Upper lobe of right lung (tissue), 1 donor: ENCODE results near the gene VAPB. TPM values are rescaled to one million over a fixed set of nuclear protein-coding genes. Genes with fewer than 3 reads are reported as not detected.
A peak's percentile ranks its signal among the peaks of the same experiment; 100 is the strongest.

Experiments used
- ATAC-seq: fragments of 200-7000 bp; cut with Tn5 transposase; one replicate; pipeline ENCODE4 v1.9.1; 2020; ENCODE audit warnings: mild to moderate bottlenecking, moderate library complexity
- DNase-seq: peaks from one replicate; pipeline ENCODE4 v3.0.0-alpha.2; 2020
- H3K27ac ChIP-seq: fragments of 200-600 bp; one replicate; pipeline ENCODE4 v1.8.0; 2022
- H3K27me3 ChIP-seq: fragments of 200-600 bp; one replicate; pipeline ENCODE4 v1.8.0; 2022; ENCODE audit warnings: mild to moderate bottlenecking
- H3K36me3 ChIP-seq: fragments of 200-600 bp; one replicate; pipeline ENCODE4 v1.8.0; 2022
- H3K4me1 ChIP-seq: fragments of 200-600 bp; one replicate; pipeline ENCODE4 v1.8.0; 2022
- H3K4me3 ChIP-seq: fragments of 200-600 bp; one replicate; pipeline ENCODE4 v1.8.0; 2022; ENCODE audit warnings: mild to moderate bottlenecking
- H3K9me3 ChIP-seq: fragments of 200-600 bp; one replicate; pipeline ENCODE4 v1.8.0; 2022
- CTCF ChIP-seq: fragments of 200-600 bp; IDR thresholded peaks from one replicate; pipeline ENCODE4 v1.8.0; 2022; ENCODE audit warnings: antibody characterized with exemption
- intact Hi-C: fragments of 100-400 bp; cut with DNase I; formaldehyde crosslinking; loops from one replicate; pipeline ENCODE4 v1.11.0; 2022
- total RNA-seq: library from RNA; stranded (reverse); fragmentation: NEBNext Ultra II Directional; extraction: Animal tissue kit (Norgen Biotek cat#: 25700); gene quantifications from one replicate; pipeline ENCODE4 v1.2.1, GENCODE V29; 2021
- donor health status: DM: no; HTN: yes; CAD: no; lungs with severe emphysema.

Gene VAPB
- total RNA-seq, 1 donor from 2014 or later: 47.8 TPM

DNA sequence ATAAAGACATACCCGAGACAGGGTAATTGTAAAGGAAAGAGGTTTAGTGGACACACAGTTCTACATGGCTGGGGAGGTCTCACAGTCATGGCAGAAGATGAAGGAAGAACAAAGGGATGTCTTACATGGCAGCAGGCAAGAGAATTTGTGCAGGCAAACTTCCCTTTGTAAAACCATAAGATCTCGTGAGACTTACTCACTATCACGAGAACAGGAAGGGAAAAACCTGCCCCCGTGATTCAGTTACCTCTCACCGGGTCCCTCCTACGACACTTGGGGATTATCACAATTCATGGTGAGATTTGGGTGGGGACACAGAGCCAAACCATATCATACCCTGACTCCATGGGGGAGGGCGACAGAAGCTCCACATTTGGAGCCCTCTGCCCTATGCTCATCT lies 7.4 kb upstream of the VAPB start:
- Histone ChIP-seq H3K4me3 (no peak overlapping the region), H3K4me1 (no peaks in the 10 kb centered on the region), H3K9me3 (no peaks in the 10 kb centered on the region), H3K27me3 (no peaks in the 10 kb centered on the region), H3K27ac (no peak overlapping the region), H3K36me3 (no peaks in the 10 kb centered on the region)
- intact Hi-C loops: no loop called here
- DNase-seq (no peak), ATAC-seq (no peak)
- no peak for TF ChIP-seq CTCF

GRCh38 chr20:58382096-58382495 lies 6.9 kb upstream of the VAPB start:
- intact Hi-C loops: no loop called here

GRCh38 chr20:58384821-58385220 lies 4.2 kb upstream of the VAPB start:
- no peak for TF ChIP-seq CTCF
- intact Hi-C loops: no loop called here
- peaks cover 4% of the 10 kb centered on the region for H3K4me1 ChIP-seq
- no peaks in the 10 kb centered on the region for H3K36me3 ChIP-seq
- H3K4me3 ChIP-seq: no peak overlapping the region
- H3K27me3 ChIP-seq: no peaks in the 10 kb centered on the region
- no peak overlapping the region for H3K27ac ChIP-seq
- no peaks in the 10 kb centered on the region for H3K9me3 ChIP-seq
- DNase-seq: no peak
- ATAC-seq: no peak

More at GRCh38 chr20:58382096-58382495, 6.9 kb upstream of the VAPB start:
- ATAC-seq (no peak), DNase-seq (no peak)
- no peaks in the 10 kb centered on the region for H3K27me3 ChIP-seq
- no peak overlapping the region for H3K27ac ChIP-seq
- H3K36me3 ChIP-seq: no peaks in the 10 kb centered on the region
- no peak for TF ChIP-seq CTCF
- no peaks in the 10 kb centered on the region for H3K9me3 ChIP-seq
- H3K4me1 ChIP-seq: no peaks in the 10 kb centered on the region
- no peak overlapping the region for H3K4me3 ChIP-seq

GRCh38 chr20:58388028-58388601 lies 914 bp upstream of the VAPB start:
- peak overlapping the region; percentile 81 for H3K27ac ChIP-seq

DNA sequence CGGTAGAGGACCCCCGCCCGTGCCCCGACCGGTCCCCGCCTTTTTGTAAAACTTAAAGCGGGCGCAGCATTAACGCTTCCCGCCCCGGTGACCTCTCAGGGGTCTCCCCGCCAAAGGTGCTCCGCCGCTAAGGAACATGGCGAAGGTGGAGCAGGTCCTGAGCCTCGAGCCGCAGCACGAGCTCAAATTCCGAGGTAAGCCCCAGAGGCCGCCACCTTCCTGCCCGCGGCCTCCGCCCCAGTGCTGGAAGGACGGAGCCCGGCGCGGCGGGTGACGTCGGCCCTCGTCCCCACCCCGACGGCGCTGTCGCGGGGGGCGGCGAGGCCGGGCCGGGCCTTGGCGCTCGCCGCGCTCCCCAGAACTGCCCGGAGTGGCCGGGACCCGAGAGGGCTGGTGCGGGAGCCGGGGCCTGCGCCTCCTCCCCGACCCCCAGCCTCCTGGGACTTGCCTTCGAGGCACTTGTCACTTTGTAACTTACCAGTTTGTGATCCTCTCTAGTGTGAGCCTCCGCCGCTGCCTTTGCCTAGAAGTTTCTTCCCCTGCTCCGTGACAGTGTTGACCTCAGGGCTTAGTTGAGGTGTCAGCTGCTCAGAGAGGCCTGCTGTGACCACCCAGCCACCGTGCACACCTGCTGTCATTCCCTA lies 417 bp downstream of the VAPB start:
- ATAC-seq: peak; percentile 71
- intact Hi-C loops: no loop called here
- Histone ChIP-seq H3K4me3 (peak overlapping the region; percentile 84), H3K4me1 (peaks cover 22% of the 10 kb centered on the region), H3K9me3 (no peaks in the 10 kb centered on the region), H3K27ac (peak overlapping the region; percentile 93), H3K27me3 (no peaks in the 10 kb centered on the region), H3K36me3 (no peaks in the 10 kb centered on the region)
- no peak for TF ChIP-seq CTCF
- no peak for DNase-seq

More at GRCh38 chr20:58388028-58388601, 914 bp upstream of the VAPB start:
- Histone ChIP-seq H3K9me3 (no peaks in the 10 kb centered on the region), H3K36me3 (no peaks in the 10 kb centered on the region), H3K4me1 (peaks cover 22% of the 10 kb centered on the region), H3K27me3 (no peaks in the 10 kb centered on the region), H3K4me3 (peak overlapping the region; percentile 84)
- intact Hi-C loops: no loop called here
- no peak for ATAC-seq
- TF ChIP-seq CTCF: no peak
- no peak for DNase-seq
